Measurements from ENCODE around the gene RLBP1.

Gene RLBP1

GRCh38 chr15:89178307-89178977, 42.9 kb downstream of the RLBP1 start:
- TF ChIP-seq GATA1 (IDR thresholded peaks at IDR 0.05; ENCODE audit: low read depth, low read length) = no peak
- TF ChIP-seq POLR2A (IDR thresholded peaks at IDR 0.05; ENCODE audit: low read length) = no peak

DNA sequence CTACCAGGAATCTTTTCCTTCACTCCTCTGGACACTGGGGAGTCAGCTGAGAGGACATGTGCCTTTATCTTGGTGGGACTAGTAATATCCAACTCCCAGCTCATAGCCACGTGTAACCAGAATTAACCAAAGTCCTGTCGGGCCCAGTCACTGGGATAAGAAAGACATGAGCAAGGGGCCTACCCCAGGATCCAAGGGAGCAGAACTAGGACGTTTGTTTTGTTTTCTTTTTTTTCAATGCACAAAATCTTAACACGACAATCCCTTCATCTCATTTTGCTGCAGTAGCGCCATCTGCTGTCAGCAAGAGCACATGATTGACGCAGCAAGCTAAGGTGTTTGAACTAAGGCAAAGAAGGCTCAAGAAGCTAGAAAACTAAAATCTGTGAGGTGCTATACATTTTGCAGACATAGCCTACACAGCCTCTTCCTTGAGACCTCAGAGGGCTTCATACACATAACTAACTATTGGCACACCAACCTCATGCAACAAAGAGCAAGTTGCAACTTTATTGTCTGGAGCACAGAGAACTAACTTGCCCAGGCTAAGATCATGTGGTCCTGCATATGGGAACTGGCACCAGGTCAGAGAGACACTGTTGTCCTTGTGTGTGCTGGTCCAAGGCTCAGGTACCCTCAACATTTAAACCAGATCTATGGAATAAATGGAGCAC, 43.6 kb downstream of the RLBP1 start:
- no peak for TF ChIP-seq POLR2A (IDR thresholded peaks at IDR 0.05; ENCODE audit: low read length)
- TF ChIP-seq GATA1 (IDR thresholded peaks at IDR 0.05; ENCODE audit: low read depth, low read length) = no peak
- peak; percentile 71 to 82 for DNase-seq

More at GRCh38 chr15:89178307-89178977, 42.9 kb downstream of the RLBP1 start:
- no peak for DNase-seq

GRCh38 chr15:89177116-89177515, 44.3 kb downstream of the RLBP1 start:
- TF ChIP-seq POLR2A (IDR thresholded peaks at IDR 0.05; ENCODE audit: low read length) (no peak), GATA1 (IDR thresholded peaks at IDR 0.05; ENCODE audit: low read depth, low read length) (no peak)
- no peak for DNase-seq

DNA sequence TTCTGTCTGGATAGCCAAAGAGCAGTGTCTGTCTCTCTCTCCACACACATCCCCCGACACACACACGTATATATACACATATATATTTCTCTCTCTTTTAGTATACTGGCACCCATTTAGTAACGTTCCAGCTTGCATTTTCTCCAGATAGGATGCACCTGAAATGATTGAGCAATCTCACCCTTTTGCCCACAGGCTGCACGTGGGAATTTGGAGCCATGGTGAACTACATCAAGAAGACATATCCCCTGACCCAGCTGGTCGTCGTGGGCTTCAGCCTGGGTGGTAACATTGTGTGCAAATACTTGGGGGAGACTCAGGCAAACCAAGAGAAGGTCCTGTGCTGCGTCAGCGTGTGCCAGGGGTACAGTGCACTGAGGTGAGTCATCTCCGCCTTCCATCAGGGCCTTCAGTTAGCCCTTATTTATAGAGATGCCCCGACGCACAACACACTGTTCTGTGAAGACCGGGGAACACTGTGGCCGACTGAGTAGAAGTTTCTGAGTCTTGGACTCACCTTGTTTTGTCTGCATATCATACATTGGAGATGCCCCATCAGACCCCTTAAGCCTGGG, 45.7 kb downstream of the RLBP1 start:
- TF ChIP-seq GATA1 (IDR thresholded peaks at IDR 0.05; ENCODE audit: low read depth, low read length) = no peak
- TF ChIP-seq POLR2A (IDR thresholded peaks at IDR 0.05; ENCODE audit: low read length) = no peak
- DNase-seq = no peak

- TF ChIP-seq POLR2A (IDR thresholded peaks at IDR 0.05; ENCODE audit: low read length) (no peak), GATA1 (IDR thresholded peaks at IDR 0.05; ENCODE audit: low read depth, low read length) (no peak)
- DNase-seq = no peak
These were observed 46.9 kb downstream of the RLBP1 start for GRCh38 chr15:89174476-89174875.

DNA sequence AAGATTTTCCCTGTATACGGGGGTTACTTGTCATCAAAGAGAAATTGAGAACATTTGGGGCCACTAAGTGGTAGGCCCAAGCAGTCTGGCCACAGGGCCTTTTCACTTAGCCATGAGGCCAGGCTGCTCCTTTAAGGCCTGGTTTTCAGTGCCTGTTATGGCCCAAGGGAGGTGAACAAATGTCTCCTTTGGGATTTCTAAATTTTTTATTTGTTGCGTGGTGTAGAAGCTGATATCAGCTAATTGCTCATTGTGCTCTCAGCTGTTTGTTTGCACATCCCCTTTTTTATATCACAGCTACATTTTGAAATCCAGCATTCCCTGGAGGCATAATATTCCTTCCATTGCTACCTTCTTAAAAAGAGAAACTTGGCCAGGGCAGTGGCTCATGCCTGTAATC, 48.5 kb downstream of the RLBP1 start:
- TF ChIP-seq GATA1 (IDR thresholded peaks at IDR 0.05; ENCODE audit: low read depth, low read length) (no peak), POLR2A (IDR thresholded peaks at IDR 0.05; ENCODE audit: low read length) (no peak)
- no peak for DNase-seq

DNA sequence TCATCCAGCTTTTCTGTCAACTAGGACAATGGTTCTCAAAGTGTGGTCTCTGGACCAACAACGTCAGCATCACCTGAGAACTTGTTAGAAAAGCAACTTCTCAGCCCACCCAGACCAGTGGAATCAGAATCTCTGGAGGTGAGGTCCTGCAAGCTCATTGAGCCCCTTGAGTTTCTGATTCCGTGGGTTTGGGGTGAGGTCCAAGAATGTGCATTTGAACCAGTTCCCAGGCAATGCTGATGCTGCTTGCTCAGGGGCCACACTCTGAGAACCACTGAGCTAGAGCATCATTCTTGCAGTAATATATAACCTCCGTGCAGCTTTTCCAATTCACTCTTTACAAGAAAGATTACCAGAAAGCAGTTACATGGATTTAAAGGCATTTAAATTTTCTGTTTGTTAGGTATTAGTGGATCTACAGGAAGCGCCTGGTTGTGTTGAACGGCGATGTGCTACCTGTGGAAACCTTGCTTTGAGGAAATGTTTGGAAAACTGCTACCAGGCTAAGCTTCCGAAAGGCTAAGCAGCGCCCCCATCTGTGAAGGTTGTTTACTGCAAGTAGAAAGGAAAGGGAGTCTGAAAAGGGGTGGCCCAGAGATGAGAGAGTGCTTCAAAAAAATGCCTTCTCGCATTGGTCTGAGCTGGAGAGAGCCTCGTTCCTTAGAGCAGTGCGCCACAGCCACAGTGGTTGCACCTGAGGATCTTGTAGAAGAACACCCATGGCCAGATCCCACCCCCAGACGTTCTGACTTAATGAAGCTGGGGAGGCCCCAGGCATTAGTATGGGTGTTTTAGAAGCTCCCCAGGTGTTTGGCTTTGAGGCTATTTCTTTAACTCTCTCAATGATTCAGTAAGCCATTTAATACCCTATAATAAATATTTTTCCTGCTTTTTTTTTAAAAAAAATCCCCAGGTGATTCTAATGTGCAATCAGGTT, 50.0 kb downstream of the RLBP1 start:
- peak; percentile 35 to 63 for DNase-seq
- TF ChIP-seq GATA1 (IDR thresholded peaks at IDR 0.05; ENCODE audit: low read depth, low read length) (no peak), POLR2A (IDR thresholded peaks at IDR 0.05; ENCODE audit: low read length) (no peak)

GRCh38 chr15:89170364-89170763, 51.0 kb downstream of the RLBP1 start:
- no peak for TF ChIP-seq GATA1 (IDR thresholded peaks at IDR 0.05; ENCODE audit: low read depth, low read length)
- no peak for TF ChIP-seq POLR2A (IDR thresholded peaks at IDR 0.05; ENCODE audit: low read length)
- DNase-seq = no peak

DNA sequence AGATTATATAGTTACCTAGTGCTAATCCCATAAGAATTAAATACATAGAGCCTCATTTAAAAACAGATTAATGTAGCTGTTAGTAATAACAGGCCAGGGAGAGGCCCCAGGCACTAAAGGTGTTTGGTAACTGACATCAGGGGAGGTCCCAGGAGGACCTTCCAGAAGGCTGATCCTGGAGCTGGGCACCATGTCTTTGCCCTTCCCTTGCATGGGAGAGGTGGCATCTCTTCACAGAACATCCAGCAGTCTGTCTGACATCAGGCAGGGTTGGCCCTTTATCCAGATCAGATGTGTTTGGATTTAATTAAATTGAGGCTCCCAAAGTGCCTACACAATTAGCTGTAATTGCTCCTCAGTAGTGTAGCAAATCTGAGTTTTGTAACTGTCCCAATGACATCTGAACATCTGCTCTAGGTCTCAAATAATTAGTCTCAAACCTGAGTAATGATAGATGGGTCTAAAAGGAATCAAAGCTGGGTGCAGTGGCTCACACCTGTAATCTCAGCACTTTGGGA, 53.0 kb downstream of the RLBP1 start:
- no peak for TF ChIP-seq POLR2A (IDR thresholded peaks at IDR 0.05; ENCODE audit: low read length)
- TF ChIP-seq GATA1 (IDR thresholded peaks at IDR 0.05; ENCODE audit: low read depth, low read length) = no peak
- DNase-seq = no peak

DNA sequence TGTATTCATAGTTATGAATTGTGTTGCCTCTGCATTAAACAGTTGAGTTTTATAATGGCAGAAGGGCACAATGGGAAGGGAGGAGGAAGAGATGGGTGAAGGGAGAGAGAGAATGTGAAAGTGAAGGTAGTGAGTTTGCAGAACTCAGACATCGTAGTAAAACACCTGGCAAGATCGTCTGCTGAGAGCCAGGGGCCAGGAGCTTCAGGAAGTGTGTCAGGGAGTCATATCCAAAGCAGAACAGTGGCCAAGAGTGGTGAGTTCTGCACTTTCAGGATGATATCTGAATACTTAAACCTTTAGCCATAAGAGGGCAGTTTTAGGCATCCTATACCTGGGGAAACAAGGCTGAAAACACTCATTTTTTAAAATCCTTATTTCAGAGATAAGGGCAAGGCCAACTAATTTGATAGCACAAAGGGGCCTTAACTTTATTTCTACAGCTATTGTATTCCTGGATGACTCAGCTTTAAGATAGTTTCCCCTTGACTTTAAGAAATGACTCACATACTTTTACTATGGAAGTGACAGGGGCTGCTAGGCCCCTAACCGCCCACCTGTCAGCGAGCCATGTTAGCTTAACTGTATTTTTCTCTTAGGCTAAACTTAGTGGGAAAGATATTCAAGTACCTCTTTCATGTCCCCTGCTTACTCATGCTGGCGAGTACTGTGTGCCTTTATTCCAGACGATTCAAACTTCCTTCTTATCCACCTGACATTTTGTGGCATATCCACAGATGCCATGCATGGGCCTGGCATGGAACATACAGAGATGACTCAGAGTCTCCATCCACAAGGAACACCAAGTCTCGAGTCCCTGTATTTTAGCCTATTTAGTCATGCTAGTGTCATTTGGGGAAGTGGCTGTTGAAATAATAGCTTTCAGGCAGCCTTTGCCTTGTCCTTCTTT, 53.9 kb downstream of the RLBP1 start:
- TF ChIP-seq GATA1 (IDR thresholded peaks at IDR 0.05; ENCODE audit: low read depth, low read length) (no peak), POLR2A (IDR thresholded peaks at IDR 0.05; ENCODE audit: low read length) (no peak)
- DNase-seq = peak in 1 of 2 experiments; percentile 18

GRCh38 chr15:89165677-89166076, 55.7 kb downstream of the RLBP1 start:
- TF ChIP-seq POLR2A (IDR thresholded peaks at IDR 0.05; ENCODE audit: low read length) = no peak
- TF ChIP-seq GATA1 (IDR thresholded peaks at IDR 0.05; ENCODE audit: low read depth, low read length) = no peak
- no peak for DNase-seq

DNA sequence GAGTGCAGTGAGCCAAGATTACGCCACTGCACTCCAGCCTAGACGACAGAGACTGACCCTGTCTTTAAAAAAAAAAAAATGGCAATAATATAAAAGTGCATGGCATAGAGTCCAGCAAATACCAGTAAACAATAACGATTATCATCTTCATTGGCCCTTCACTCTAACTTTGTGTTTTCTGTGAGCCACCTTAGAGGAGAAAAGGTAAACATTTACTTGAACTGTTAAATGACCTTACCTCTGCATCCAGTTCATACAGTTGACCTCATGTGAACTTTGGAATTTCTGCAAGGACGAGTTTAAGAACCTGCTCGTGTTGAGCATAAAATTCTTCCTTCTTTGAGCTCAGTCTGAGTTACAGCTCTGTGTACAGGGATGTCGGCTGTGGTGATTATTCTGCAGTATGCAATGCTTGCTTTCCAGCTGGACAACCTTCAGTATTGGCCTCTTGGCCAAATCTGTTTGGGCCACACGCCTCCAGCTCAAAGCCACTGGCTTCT, 56.6 kb downstream of the RLBP1 start:
- no peak for DNase-seq
- TF ChIP-seq POLR2A (IDR thresholded peaks at IDR 0.05; ENCODE audit: low read length) = no peak

All from erythroblast (primary cell).